SJSA1 (cell line): ENCODE data around the gene WDFY3. TPM values are rescaled to one million over a fixed set of nuclear protein-coding genes. Genes with fewer than 3 reads are reported as not detected.

Source experiments
- DNase-seq, 2 experiments: peaks; one replicate each; pipeline ENCODE4 v3.0.0-alpha.2; 2015 to 2020; ENCODE audit warnings: low spot score in 2 of 2, low read depth in 1 of 2
- H3K27ac ChIP-seq: fragments of 250-450 bp; sonication (Bioruptor Pico); 2 replicates; pipeline ENCODE4 v1.5.1; 2020; ENCODE audit warnings: mild to moderate bottlenecking, moderate library complexity
- H3K27me3 ChIP-seq: fragments of 250-450 bp; sonication (Bioruptor Pico); replicated peaks from 2 replicates; pipeline ENCODE4 v1.5.1; 2020; ENCODE audit warnings: mild to moderate bottlenecking, moderate library complexity
- H3K36me3 ChIP-seq: fragments of 250-450 bp; sonication (Bioruptor Pico); 2 replicates; pipeline ENCODE4 v1.5.1; 2020; ENCODE audit warnings: mild to moderate bottlenecking
- H3K4me1 ChIP-seq: fragments of 250-450 bp; sonication (Bioruptor Pico); replicated peaks from 2 replicates; pipeline ENCODE4 v1.6.1; 2021; ENCODE audit warnings: mild to moderate bottlenecking
- H3K4me3 ChIP-seq: fragments of 250-450 bp; sonication (Bioruptor Pico); 2 replicates; pipeline ENCODE4 v1.5.1; 2020; ENCODE audit warnings: mild to moderate bottlenecking
- H3K9me3 ChIP-seq: fragments of 250-450 bp; sonication (Bioruptor Pico); replicated peaks from 2 replicates; pipeline ENCODE4 v1.5.1; 2020; ENCODE audit warnings: mild to moderate bottlenecking
- total RNA-seq: library from RNA; depleted of rRNA; stranded (reverse); fragments of >200 nt; shearing (Covaris generic); gene quantifications from 2 replicates; pipeline ENCODE4 v1.2.3, GENCODE V29; 2014

WDFY3 gene
- total RNA-seq, 1 experiment from 2014 or later: 49.7 TPM

- Histone ChIP-seq H3K36me3 (peaks cover 21% of the 10 kb centered on the region), H3K27me3 (no peaks in the 10 kb centered on the region), H3K27ac (no peak overlapping the region), H3K4me3 (no peak overlapping the region), H3K4me1 (peaks cover 8% of the 10 kb centered on the region), H3K9me3 (no peaks in the 10 kb centered on the region)
- DNase-seq: no peak
Observed at GRCh38 chr4:84932462-84932861, 34.0 kb downstream of the WDFY3 start.

GRCh38 chr4:84931961-84932360 is 34.5 kb downstream of the WDFY3 start:
- DNase-seq: no peak
- Histone ChIP-seq H3K4me3 (no peak overlapping the region), H3K9me3 (no peaks in the 10 kb centered on the region), H3K27me3 (no peaks in the 10 kb centered on the region), H3K4me1 (peaks cover 3% of the 10 kb centered on the region), H3K27ac (no peak overlapping the region), H3K36me3 (peaks cover 24% of the 10 kb centered on the region)

GRCh38 chr4:84931274-84931673 is 35.2 kb downstream of the WDFY3 start:
- H3K36me3 ChIP-seq: peaks cover 24% of the 10 kb centered on the region

GRCh38 chr4:84928089-84928488 is 38.4 kb downstream of the WDFY3 start:
- Histone ChIP-seq H3K36me3 (peaks cover 28% of the 10 kb centered on the region), H3K27me3 (no peaks in the 10 kb centered on the region), H3K4me3 (no peak overlapping the region), H3K9me3 (no peaks in the 10 kb centered on the region), H3K27ac (no peak overlapping the region), H3K4me1 (no peaks in the 10 kb centered on the region)
- DNase-seq: no peak

More at GRCh38 chr4:84931274-84931673, 35.2 kb downstream of the WDFY3 start:
- no peak overlapping the region for H3K4me3 ChIP-seq
- H3K27ac ChIP-seq: no peak overlapping the region
- no peaks in the 10 kb centered on the region for H3K9me3 ChIP-seq
- H3K27me3 ChIP-seq: no peaks in the 10 kb centered on the region
- H3K4me1 ChIP-seq: no peaks in the 10 kb centered on the region
- no peak for DNase-seq

GRCh38 chr4:84927428-84927827 is 39.1 kb downstream of the WDFY3 start:
- no peak for DNase-seq
- H3K9me3 ChIP-seq: no peaks in the 10 kb centered on the region
- H3K4me3 ChIP-seq: no peak overlapping the region
- H3K27me3 ChIP-seq: no peaks in the 10 kb centered on the region
- no peak overlapping the region for H3K27ac ChIP-seq
- no peaks in the 10 kb centered on the region for H3K4me1 ChIP-seq
- peaks cover 28% of the 10 kb centered on the region for H3K36me3 ChIP-seq

GRCh38 chr4:84925558-84925957 is 40.9 kb downstream of the WDFY3 start:
- no peak for DNase-seq
- no peak overlapping the region for H3K27ac ChIP-seq
- no peaks in the 10 kb centered on the region for H3K9me3 ChIP-seq
- peaks cover 19% of the 10 kb centered on the region for H3K36me3 ChIP-seq
- H3K4me1 ChIP-seq: peaks cover 3% of the 10 kb centered on the region
- no peak overlapping the region for H3K4me3 ChIP-seq
- H3K27me3 ChIP-seq: no peaks in the 10 kb centered on the region

GRCh38 chr4:84924434-84924833 is 42.1 kb downstream of the WDFY3 start:
- Histone ChIP-seq H3K27ac (no peak overlapping the region), H3K4me1 (peaks cover 8% of the 10 kb centered on the region), H3K27me3 (no peaks in the 10 kb centered on the region), H3K9me3 (no peaks in the 10 kb centered on the region), H3K4me3 (no peak overlapping the region), H3K36me3 (peaks cover 23% of the 10 kb centered on the region)
- DNase-seq: no peak

- H3K9me3 ChIP-seq: 0 out of 2 replicates have a peak, but pooled peaks cover 3% of the 10 kb centered on the region
- no peaks in the 10 kb centered on the region for H3K27me3 ChIP-seq
- peaks cover 8% of the 10 kb centered on the region for H3K4me1 ChIP-seq
- no peak overlapping the region for H3K4me3 ChIP-seq
- DNase-seq: no peak
- H3K36me3 ChIP-seq: peaks cover 14% of the 10 kb centered on the region
- H3K27ac ChIP-seq: peak overlapping the region; percentile 46
Observed at GRCh38 chr4:84920617-84921016, 45.9 kb downstream of the WDFY3 start.

GRCh38 chr4:84917869-84918600 is 48.5 kb downstream of the WDFY3 start:
- H3K36me3 ChIP-seq: peaks cover 23% of the 10 kb centered on the region
- H3K9me3 ChIP-seq: 0 out of 2 replicates have a peak, but pooled peaks cover 3% of the 10 kb centered on the region
- H3K4me1 ChIP-seq: peaks cover 8% of the 10 kb centered on the region
- H3K27ac ChIP-seq: no peak overlapping the region
- no peak overlapping the region for H3K4me3 ChIP-seq
- no peaks in the 10 kb centered on the region for H3K27me3 ChIP-seq
- DNase-seq: no peak

GRCh38 chr4:84917086-84917821 is 49.2 kb downstream of the WDFY3 start:
- Histone ChIP-seq H3K27me3 (no peaks in the 10 kb centered on the region), H3K27ac (no peak overlapping the region), H3K9me3 (0 out of 2 replicates have a peak, but pooled peaks cover 3% of the 10 kb centered on the region), H3K36me3 (peaks cover 30% of the 10 kb centered on the region), H3K4me1 (peaks cover 8% of the 10 kb centered on the region), H3K4me3 (no peak overlapping the region)
- no peak for DNase-seq

- Histone ChIP-seq H3K36me3 (peaks cover 36% of the 10 kb centered on the region), H3K9me3 (0 out of 2 replicates have a peak, but pooled peaks cover 3% of the 10 kb centered on the region), H3K4me3 (no peak overlapping the region), H3K27ac (no peak overlapping the region), H3K4me1 (peaks cover 8% of the 10 kb centered on the region), H3K27me3 (no peaks in the 10 kb centered on the region)
- DNase-seq: no peak
Observed at GRCh38 chr4:84916227-84916626, 50.3 kb downstream of the WDFY3 start.

- Histone ChIP-seq H3K27me3 (no peaks in the 10 kb centered on the region), H3K4me1 (peaks cover 3% of the 10 kb centered on the region), H3K9me3 (0 out of 2 replicates have a peak, but pooled peaks cover 3% of the 10 kb centered on the region), H3K27ac (no peak overlapping the region), H3K36me3 (peaks cover 34% of the 10 kb centered on the region), H3K4me3 (no peak overlapping the region)
- DNase-seq: no peak
Observed at GRCh38 chr4:84915396-84915780, 51.1 kb downstream of the WDFY3 start.

- no peak overlapping the region for H3K27ac ChIP-seq
- H3K4me1 ChIP-seq: no peaks in the 10 kb centered on the region
- 0 out of 2 replicates have a peak, but pooled peaks cover 3% of the 10 kb centered on the region for H3K9me3 ChIP-seq
- H3K36me3 ChIP-seq: peaks cover 34% of the 10 kb centered on the region
- H3K27me3 ChIP-seq: no peaks in the 10 kb centered on the region
- no peak for DNase-seq
- H3K4me3 ChIP-seq: no peak overlapping the region
Observed at GRCh38 chr4:84914686-84915395, 51.6 kb downstream of the WDFY3 start.

- Histone ChIP-seq H3K27ac (no peak overlapping the region), H3K4me3 (no peak overlapping the region), H3K27me3 (no peaks in the 10 kb centered on the region), H3K36me3 (peaks cover 26% of the 10 kb centered on the region), H3K4me1 (no peaks in the 10 kb centered on the region), H3K9me3 (0 out of 2 replicates have a peak, but pooled peaks cover 3% of the 10 kb centered on the region)
- no peak for DNase-seq
Observed at GRCh38 chr4:84913176-84913575, 53.3 kb downstream of the WDFY3 start.
